Measurements from ENCODE around the gene ADAMTS17.

The ADAMTS17 gene

GRCh38 chr15:100221471-100222348 lies 120.1 kb downstream of the ADAMTS17 start:
- DNase-seq (ENCODE audit: low read depth in 2 of 2), result no peak

GRCh38 chr15:100220058-100220768 lies 121.6 kb downstream of the ADAMTS17 start:
- DNase-seq (ENCODE audit: low read depth in 2 of 2), result no peak

GRCh38 chr15:100218434-100218833 lies 123.3 kb downstream of the ADAMTS17 start:
- no peak for DNase-seq (ENCODE audit: low read depth in 2 of 2)

- no peak for DNase-seq (ENCODE audit: low read depth in 2 of 2)
These were observed 125.6 kb downstream of the ADAMTS17 start for GRCh38 chr15:100216182-100216581.

- DNase-seq (ENCODE audit: low read depth in 2 of 2), result no peak
These were observed 126.0 kb downstream of the ADAMTS17 start for GRCh38 chr15:100215843-100216169.

- no peak for DNase-seq (ENCODE audit: low read depth in 2 of 2)
These were observed 126.5 kb downstream of the ADAMTS17 start for GRCh38 chr15:100215031-100215842.

DNA sequence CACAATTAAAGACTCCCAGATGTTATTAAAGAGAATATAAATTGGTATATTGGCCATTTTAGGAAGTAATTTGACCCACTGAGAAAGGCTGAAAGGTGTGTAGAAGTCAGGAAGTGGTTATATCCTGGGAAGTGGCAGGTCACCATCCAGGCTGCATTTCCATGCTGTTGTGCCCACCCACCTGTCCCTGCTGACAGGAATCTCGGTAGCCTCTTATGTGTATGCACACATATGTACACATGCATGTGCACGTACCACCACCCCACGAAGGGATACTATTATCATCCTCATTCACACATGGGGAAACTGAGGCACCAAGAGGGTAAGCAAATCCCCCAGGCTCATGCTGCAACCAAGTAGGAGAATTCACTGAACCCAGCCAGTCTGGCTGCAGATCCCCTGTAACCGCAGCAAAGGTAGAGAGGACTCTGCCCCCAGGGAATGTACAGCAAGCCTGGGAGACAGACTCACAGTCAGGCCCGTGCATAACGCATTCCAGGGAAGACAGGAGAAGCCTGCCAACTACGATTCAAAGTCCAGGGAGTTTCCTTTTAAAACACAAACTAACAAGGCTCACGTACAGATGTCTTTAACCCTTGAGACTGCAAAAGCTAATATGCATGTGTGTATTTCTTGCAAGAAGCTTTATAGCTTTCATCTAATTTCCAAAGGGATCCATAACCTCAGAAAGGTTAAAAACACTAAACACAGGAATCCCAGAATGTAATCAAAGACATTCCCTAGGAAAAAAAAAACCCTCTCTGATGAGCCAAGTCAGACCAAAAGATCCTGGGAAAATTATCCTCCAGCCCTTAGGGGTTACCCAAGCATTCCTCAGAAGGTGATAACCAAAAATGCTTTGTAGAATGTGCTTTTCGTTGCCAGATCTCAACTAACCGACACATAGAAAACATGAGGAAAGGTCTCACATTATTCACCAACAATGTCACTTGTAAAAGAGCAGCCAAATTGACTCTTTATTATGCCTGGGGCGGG lies 129.6 kb downstream of the ADAMTS17 start:
- no peak for DNase-seq (ENCODE audit: low read depth in 2 of 2)

DNA sequence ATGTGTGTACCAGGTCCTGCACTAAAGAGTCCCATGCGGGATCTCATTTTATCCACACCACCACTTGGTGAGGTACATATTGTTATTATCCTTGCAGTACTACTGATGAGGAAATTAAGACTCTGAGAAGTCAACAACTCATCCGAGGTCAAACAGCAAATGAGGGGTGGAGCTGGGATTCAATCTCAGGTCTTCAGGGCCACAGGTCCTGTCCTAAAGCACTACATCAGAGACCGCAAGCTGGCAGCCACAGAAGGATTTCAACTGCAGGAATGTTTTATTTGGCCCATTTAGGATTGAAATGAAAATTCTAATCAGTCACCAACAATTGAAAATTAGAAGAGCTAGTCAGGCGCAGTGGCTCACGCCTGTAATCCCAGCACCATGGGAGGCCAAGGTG lies 131.4 kb downstream of the ADAMTS17 start:
- DNase-seq (ENCODE audit: low read depth in 2 of 2), result no peak

DNA sequence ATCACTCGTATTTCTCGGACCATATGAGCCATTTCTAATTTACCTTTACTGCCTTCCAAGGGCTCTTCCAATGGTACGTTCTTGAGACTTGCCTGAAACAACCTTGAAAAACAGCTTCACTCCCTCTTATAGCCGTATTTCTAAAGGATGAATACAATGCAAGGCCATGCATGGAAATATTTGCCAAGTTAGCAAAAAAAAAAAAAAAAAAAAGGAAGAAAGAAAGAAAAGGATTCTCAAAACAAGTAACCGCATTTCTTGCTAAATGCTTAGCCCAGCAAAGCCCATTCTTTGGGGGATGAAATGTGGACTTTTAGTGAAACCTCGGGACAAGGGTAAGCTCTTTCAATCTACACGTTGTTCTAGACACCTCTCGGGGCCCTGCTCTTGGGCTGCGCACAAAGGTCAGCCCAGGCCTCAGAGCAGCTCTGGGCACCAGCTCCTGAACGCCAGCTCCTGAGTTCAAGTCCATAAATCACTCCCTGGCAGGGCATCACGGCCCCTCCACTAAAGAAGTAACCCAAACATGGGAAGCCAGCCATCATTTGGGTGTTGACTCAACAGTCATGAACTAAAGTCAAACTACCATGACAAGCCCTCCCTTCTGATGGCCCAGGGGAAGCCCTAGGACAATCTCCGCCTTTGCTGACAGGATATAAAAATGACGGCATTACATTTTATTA lies 132.7 kb downstream of the ADAMTS17 start:
- DNase-seq (ENCODE audit: low read depth in 2 of 2), result no peak

DNA sequence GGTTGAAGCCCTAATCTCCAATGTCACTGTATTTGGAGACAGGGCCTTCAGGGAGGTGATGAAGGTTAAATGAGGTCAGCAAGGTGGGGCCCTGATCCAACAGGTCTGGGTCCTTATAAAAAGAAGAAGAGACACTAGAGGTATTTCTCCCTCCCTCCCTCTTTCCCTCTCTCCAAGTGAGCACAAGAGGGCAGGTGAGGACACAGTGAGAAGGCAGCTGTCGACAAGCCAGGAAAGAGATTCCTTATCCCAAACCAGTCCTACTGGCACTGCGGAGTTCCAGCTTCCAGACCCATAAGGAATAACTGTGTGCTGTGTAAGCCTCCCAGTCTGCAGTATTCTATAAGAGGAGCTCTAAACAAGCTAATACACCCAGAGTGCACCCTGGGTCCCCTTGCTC lies 134.7 kb downstream of the ADAMTS17 start:
- DNase-seq (ENCODE audit: low read depth in 2 of 2), result no peak

GRCh38 chr15:100206643-100207042 lies 135.1 kb downstream of the ADAMTS17 start:
- no peak for DNase-seq (ENCODE audit: low read depth in 2 of 2)

- no peak for DNase-seq (ENCODE audit: low read depth in 2 of 2)
These were observed 136.1 kb downstream of the ADAMTS17 start for GRCh38 chr15:100205549-100206295.

- no peak for DNase-seq (ENCODE audit: low read depth in 2 of 2)
These were observed 137.0 kb downstream of the ADAMTS17 start for GRCh38 chr15:100204771-100205170.

- DNase-seq (ENCODE audit: low read depth in 2 of 2), result no peak
These were observed 137.6 kb downstream of the ADAMTS17 start for GRCh38 chr15:100204211-100204610.

GRCh38 chr15:100202309-100202960 lies 139.3 kb downstream of the ADAMTS17 start:
- no peak for DNase-seq (ENCODE audit: low read depth in 2 of 2)

GRCh38 chr15:100201376-100202280 lies 140.1 kb downstream of the ADAMTS17 start:
- no peak for DNase-seq (ENCODE audit: low read depth in 2 of 2)

DNA sequence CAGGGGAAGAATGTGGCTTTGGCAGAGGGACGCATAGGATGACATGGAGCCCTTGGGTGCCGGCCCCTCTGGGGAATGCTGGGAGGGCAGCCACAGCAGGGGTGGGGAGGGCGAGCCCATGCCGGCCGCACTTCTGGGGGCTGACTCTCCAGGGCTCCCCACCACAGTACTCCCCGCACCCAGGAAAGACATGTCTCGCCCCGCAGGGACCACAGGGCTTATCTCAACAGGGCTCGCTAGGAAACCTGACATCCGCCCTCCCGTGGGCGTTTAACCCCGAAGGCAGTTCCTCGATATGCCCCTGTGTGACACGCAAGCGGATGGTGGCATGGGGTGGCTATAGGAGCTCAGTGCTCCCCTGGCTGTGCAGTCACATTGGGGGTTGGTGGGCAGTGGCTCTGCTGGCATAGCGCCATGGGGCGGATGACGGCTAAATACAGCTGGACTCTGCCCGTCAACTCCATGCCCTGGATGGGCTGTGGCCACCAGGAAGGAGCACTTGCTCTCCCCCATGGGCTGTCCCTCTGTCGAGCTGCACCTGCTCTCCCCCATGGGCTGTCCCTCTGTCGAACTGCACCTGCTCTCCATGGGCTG lies 141.4 kb downstream of the ADAMTS17 start:
- DNase-seq (ENCODE audit: low read depth in 2 of 2), result no peak

Data from stimulated activated CD8-positive, alpha-beta memory T cell treated with anti-CD3 and anti-CD28 coated beads, Interleukin-7, amount 100 ng/mL, for 1 hour (primary cell).